Ishikawa (cell line): Measurements from ENCODE around the gene CHGA.

Source experiments
- CEBPB ChIP-seq: IDR thresholded peaks from 2 replicates; pipeline ENCODE4 v1.6.1; 2012
- EP300 ChIP-seq: IDR thresholded peaks from 2 replicates; pipeline ENCODE4 v1.6.1; 2012; ENCODE audit warnings: borderline replicate concordance
- FOXM1 ChIP-seq: IDR thresholded peaks from 2 replicates; pipeline ENCODE4 v1.6.1; 2012; ENCODE audit warnings: low read depth, borderline replicate concordance
- RAD21 ChIP-seq: IDR thresholded peaks from 2 replicates; pipeline ENCODE4 v1.6.1; 2012; ENCODE audit warnings: low read depth
- REST ChIP-seq: IDR thresholded peaks from 2 replicates; pipeline ENCODE4 v1.6.1; 2012; ENCODE audit warnings: low read depth, mild to moderate bottlenecking
- TAF1 ChIP-seq: IDR thresholded peaks from 2 replicates; pipeline ENCODE4 v1.6.1; 2012; ENCODE audit warnings: low read depth, mild to moderate bottlenecking
- ZBTB7A ChIP-seq: IDR thresholded peaks from 2 replicates; pipeline ENCODE4 v1.6.1; 2012; ENCODE audit warnings: low read depth
- TF ChIP-seq, protein P1 (sequence below): IDR thresholded peaks from 2 replicates; pipeline ENCODE4 v1.6.1; 2012

- TF ChIP-seq CEBPB (no peak), EP300 (no peak), TAF1 (no peak), FOXM1 (no peak), REST (no peak), RAD21 (no peak), ZBTB7A (no peak)
- TF ChIP-seq, protein P1, sequence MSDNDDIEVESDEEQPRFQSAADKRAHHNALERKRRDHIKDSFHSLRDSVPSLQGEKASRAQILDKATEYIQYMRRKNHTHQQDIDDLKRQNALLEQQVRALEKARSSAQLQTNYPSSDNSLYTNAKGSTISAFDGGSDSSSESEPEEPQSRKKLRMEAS, result no peak
Observed at GRCh38 chr14:92917956-92918355, 5.0 kb upstream of the CHGA start.
